ENCODE results near the gene MECP2.

DNA sequence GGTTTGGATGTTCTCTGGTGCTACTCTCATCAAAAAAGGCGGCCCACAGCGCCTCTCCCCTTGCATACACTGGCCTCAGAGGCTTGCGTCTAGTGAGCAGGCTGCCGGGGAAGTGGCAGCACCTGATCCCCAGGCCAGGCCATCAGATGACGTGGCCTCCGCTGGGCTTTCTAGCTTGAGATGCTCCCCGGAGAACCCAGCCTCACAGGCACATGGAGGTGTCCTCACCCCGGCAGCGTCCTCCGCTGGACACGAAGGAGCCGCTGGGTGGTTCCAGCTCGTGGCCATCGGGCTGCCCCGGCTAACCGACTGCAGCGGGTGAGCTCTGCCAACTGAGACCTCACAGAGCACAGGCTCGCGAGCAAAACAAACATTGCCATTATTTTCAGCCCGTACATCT is 90.6 kb downstream of the MECP2 start:
- TF ChIP-seq EP300 (IDR thresholded peaks at IDR 0.05; ENCODE audit: low read depth in 2 of 2, low read length in 2 of 2) (no peak), EP300 (CRISPR knock-in tag; IDR thresholded peaks at IDR 0.05; ENCODE audit: borderline replicate concordance) (no peak), MXI1 (IDR thresholded peaks at IDR 0.05; ENCODE audit: borderline replicate concordance, low read depth, low read length) (no peak), KLF13 (CRISPR knock-in tag; IDR thresholded peaks at IDR 0.05) (no peak), SAP130 (CRISPR knock-in tag; IDR thresholded peaks at IDR 0.05; ENCODE audit: low read depth) (no peak), EZH2 (conservative IDR thresholded peaks at IDR 0.05; ENCODE audit: low read depth, low read length) (no peak)
